Peyer's patch (tissue), 4 donors: ENCODE results near the gene LRRC70. TPM values are rescaled to one million over a fixed set of nuclear protein-coding genes. Genes with fewer than 3 reads are reported as not detected.

Experiments
- DNase-seq, 3 donors: peaks; one replicate each; pipeline ENCODE4 v3.0.0-alpha.2; 2017 to 2019
- H3K27ac ChIP-seq, 4 donors: fragments of 200-600 bp; sonication (generic); one replicate each; pipeline ENCODE4 v1.5.1; 2016 to 2019
- H3K27me3 ChIP-seq, 2 donors: fragments of 200-600 bp; sonication (generic); one replicate each; pipeline ENCODE4 v1.5.1; 2019
- H3K36me3 ChIP-seq, 3 donors: fragments of 200-600 bp; sonication (generic); one replicate each; pipeline ENCODE4 v1.5.1; 2016 to 2019
- H3K4me1 ChIP-seq, 4 donors: fragments of 200-600 bp; sonication (generic); one replicate each; pipeline ENCODE4 v1.5.1; 2016 to 2019
- H3K4me3 ChIP-seq, 4 donors: fragments of 200-600 bp; sonication (generic); 1 replicate in 3 of 4; 2 replicates in 1 of 4; pipeline ENCODE4 v1.5.1; 2016 to 2019; ENCODE audit warnings: mild to moderate bottlenecking in 1 of 4
- H3K9me3 ChIP-seq, 4 donors: fragments of 200-600 bp; sonication (generic); one replicate each; pipeline ENCODE4 v1.5.1; 2016 to 2019; ENCODE audit warnings: mild to moderate bottlenecking in 1 of 4
- POLR2A ChIP-seq, 2 donors: fragments of 450-650 bp; IDR thresholded peaks; one replicate each; pipeline ENCODE4 v1.5.1; 2017; ENCODE audit warnings: antibody characterized with exemption in 2 of 2, mild to moderate bottlenecking in 2 of 2, moderate library complexity in 2 of 2
- total RNA-seq, 4 donors: library from RNA; depleted of rRNA; stranded (reverse); fragments of >200 nt; gene quantifications; one replicate each; pipeline ENCODE4 v1.1.0, GENCODE V29; 2016
- TF ChIP-seq, protein P1 (sequence below), 6 experiments: fragments of 450-650 bp in 4 of 6; fragments of 200-600 bp in 2 of 6; sonication (generic) in 1 of 6; IDR thresholded peaks; one replicate each; pipeline ENCODE4 v1.5.1; 2017 to 2019; ENCODE audit warnings: antibody characterized with exemption in 6 of 6, mild to moderate bottlenecking in 3 of 6, moderate library complexity in 1 of 6

Gene LRRC70
- total RNA-seq, 4 donors from 2014 or later, result 1.1 to 5.0 (median 2.5) TPM

DNA sequence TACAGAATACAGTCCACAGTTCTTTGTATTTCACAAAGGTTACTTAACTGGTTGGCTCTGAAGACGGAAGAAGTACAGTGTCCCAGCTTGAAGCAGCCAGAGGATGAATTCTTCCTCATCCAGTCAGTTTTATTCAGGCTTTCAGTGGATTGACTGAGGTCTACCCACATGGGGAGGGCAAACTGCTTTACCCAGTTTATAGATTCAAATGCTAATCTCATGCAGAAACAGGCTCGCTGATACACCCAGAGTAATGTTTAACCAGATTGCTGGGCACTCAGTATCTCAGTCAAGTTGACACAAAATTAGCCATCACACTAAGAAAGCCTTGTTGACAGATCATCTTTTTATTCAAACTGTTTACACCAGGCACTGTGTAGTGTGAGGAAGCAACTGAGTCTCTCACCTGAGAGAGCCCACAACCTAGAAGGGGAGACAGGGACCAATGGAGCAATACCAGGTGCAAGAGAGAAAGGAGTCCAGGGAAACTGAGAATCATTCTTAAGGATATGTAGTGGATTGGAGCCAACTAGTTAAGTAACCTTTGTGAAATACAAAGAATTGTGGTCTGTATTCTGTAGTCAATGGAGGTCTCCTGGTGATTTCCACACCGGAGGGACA, 15.9 kb downstream of the LRRC70 start:
- H3K9me3 ChIP-seq, result no peaks in the 10 kb centered on the region
- no peaks in the 10 kb centered on the region for H3K27me3 ChIP-seq
- H3K27ac ChIP-seq, result no peak overlapping the region
- TF ChIP-seq, protein P1, sequence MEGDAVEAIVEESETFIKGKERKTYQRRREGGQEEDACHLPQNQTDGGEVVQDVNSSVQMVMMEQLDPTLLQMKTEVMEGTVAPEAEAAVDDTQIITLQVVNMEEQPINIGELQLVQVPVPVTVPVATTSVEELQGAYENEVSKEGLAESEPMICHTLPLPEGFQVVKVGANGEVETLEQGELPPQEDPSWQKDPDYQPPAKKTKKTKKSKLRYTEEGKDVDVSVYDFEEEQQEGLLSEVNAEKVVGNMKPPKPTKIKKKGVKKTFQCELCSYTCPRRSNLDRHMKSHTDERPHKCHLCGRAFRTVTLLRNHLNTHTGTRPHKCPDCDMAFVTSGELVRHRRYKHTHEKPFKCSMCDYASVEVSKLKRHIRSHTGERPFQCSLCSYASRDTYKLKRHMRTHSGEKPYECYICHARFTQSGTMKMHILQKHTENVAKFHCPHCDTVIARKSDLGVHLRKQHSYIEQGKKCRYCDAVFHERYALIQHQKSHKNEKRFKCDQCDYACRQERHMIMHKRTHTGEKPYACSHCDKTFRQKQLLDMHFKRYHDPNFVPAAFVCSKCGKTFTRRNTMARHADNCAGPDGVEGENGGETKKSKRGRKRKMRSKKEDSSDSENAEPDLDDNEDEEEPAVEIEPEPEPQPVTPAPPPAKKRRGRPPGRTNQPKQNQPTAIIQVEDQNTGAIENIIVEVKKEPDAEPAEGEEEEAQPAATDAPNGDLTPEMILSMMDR (IDR thresholded peaks at IDR 0.05), result no peak
- no peak for TF ChIP-seq POLR2A (IDR thresholded peaks at IDR 0.05)
- H3K4me3 ChIP-seq, result no peak overlapping the region
- no peaks in the 10 kb centered on the region for H3K4me1 ChIP-seq
- peaks cover 0 to 12% (median 0%) of the 10 kb centered on the region in 3 donors for H3K36me3 ChIP-seq
- DNase-seq, result no peak

GRCh38 chr5:62596096-62596495, 17.5 kb downstream of the LRRC70 start:
- H3K27ac ChIP-seq, result no peak overlapping the region
- H3K4me3 ChIP-seq, result no peak overlapping the region
- H3K9me3 ChIP-seq, result no peaks in the 10 kb centered on the region
- no peaks in the 10 kb centered on the region for H3K4me1 ChIP-seq
- no peak for DNase-seq
- H3K27me3 ChIP-seq, result no peaks in the 10 kb centered on the region
- H3K36me3 ChIP-seq, result peaks cover 0 to 12% (median 0%) of the 10 kb centered on the region in 3 donors
- TF ChIP-seq, protein P1 (IDR thresholded peaks at IDR 0.05), result no peak
- no peak for TF ChIP-seq POLR2A (IDR thresholded peaks at IDR 0.05)

DNA sequence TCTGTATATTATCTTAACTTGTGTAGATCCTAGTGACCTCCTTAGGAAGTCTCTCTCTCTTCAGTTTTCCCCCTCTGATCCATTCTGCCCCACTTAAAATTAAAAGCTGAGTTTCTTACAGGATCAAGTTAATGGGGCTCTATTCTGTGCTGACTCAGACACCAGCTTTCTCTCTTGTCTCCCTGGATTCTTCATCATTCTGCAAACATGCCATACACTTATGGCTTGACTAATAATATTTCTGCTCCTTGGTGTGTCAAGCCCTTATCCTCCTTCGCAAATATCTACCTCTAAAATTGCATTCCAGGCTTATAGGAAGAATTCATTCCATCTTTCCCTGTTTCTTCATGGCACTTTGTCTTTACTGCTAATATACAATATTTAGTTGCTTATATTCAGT, 18.1 kb downstream of the LRRC70 start:
- no peaks in the 10 kb centered on the region for H3K9me3 ChIP-seq
- no peak for TF ChIP-seq POLR2A (IDR thresholded peaks at IDR 0.05)
- TF ChIP-seq, protein P1 (IDR thresholded peaks at IDR 0.05), result no peak
- DNase-seq, result no peak
- H3K4me3 ChIP-seq, result no peak overlapping the region
- H3K27ac ChIP-seq, result no peak overlapping the region
- no peaks in the 10 kb centered on the region for H3K4me1 ChIP-seq
- H3K27me3 ChIP-seq, result no peaks in the 10 kb centered on the region
- H3K36me3 ChIP-seq, result peaks cover 0 to 11% (median 0%) of the 10 kb centered on the region in 3 donors

DNA sequence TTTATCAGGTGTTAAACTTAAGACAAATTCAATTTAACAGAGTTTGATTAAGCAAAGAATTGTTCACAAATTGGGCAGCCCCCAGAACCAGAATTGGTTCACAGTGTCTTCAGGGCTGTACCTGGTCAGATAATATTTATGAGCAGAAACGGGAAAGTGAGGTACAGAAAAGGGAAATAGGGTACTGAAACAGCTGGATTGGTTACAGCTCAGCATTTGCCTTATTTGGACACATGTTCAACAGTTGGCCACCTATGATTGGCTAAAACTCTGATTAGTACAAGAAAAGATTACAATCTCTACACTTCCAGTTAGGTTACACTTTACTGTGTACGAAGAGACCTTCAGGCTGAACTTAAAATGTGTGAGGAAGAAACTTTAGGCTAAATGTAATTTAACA, 18.7 kb downstream of the LRRC70 start:
- peaks cover 0 to 5% (median 0%) of the 10 kb centered on the region in 3 donors for H3K36me3 ChIP-seq
- no peak overlapping the region for H3K27ac ChIP-seq
- no peak for DNase-seq
- H3K4me3 ChIP-seq, result no peak overlapping the region
- H3K9me3 ChIP-seq, result no peaks in the 10 kb centered on the region
- H3K4me1 ChIP-seq, result no peaks in the 10 kb centered on the region
- TF ChIP-seq POLR2A (IDR thresholded peaks at IDR 0.05), result no peak
- TF ChIP-seq, protein P1 (IDR thresholded peaks at IDR 0.05), result no peak
- H3K27me3 ChIP-seq, result no peaks in the 10 kb centered on the region

DNA sequence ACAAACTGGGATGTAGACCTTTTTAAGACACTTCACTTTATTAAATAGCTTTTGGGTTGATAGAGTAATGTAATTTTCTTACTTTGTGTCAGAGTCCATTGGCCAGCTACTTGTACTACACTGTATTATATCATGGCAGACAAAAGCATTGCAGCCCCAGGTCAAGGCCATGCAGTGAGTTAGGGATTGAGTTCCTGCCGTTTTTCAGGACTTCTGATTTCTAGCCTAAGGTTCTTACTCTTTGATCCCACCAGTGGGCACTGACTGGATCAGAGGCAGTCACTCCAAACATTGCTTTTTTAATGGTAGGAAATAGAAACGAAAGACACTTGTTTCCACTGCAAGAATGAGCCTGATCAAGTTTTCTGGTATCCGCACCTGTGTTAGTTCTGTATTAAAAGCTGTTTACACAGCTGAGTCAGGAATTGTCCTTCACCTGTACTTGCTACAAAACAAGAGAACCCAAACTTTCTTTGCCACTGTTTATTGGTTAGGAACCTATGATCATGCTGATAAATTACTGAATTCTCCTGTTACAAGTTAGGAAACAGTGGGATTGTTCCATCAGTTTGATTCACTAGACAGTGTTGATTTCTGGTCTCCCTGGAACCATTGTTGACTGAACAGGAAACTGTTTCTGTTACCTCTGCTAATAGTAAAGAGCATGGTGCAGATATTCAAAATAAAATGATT, 22.1 kb downstream of the LRRC70 start:
- Histone ChIP-seq H3K4me3 (no peak overlapping the region), H3K27ac (no peak overlapping the region), H3K27me3 (no peaks in the 10 kb centered on the region), H3K36me3 (no peaks in the 10 kb centered on the region), H3K4me1 (no peaks in the 10 kb centered on the region), H3K9me3 (no peaks in the 10 kb centered on the region)
- DNase-seq, result no peak
- TF ChIP-seq, protein P1 (IDR thresholded peaks at IDR 0.05), result no peak
- TF ChIP-seq POLR2A (IDR thresholded peaks at IDR 0.05), result no peak
